IMR-90 (cell line): ENCODE measurements around the gene SERF2. TPM values are rescaled to one million over a fixed set of nuclear protein-coding genes. Genes with fewer than 3 reads are reported as not detected.

ENCODE experiments used
- ATAC-seq: fragments of 200-7000 bp; cut with Tn5 transposase; 2 replicates; pipeline ENCODE4 v1.9.1; 2020; ENCODE audit warnings: low read depth, mild to moderate bottlenecking, moderate library complexity
- BruUV-seq: library from RNA; stranded (reverse); fragments of 400-500 nt; replicated peaks from 2 replicates; lab custom pipeline; 2021; lab: Mats Ljungman, UMichigan
- CTCF ChIA-PET: fragments of 300-600 bp; formaldehyde crosslinking; extraction: SDS; loops from one replicate; lab custom pipeline; 2021; ENCODE audit warnings: antibody characterized with exemption; lab: Yijun Ruan, JAX
- POLR2A ChIA-PET: fragments of 300-600 bp; sonication (Branson Sonifier 250); formaldehyde crosslinking; loops from one replicate; lab custom pipeline; 2022; ENCODE audit warnings: antibody characterized with exemption; ENCODE audit not compliant: unreplicated experiment; lab: Charles Lee
- DNase-seq: peaks from one replicate; pipeline ENCODE4 v3.0.0; 2013
- H2AFZ ChIP-seq: replicated peaks from 2 replicates; pipeline ENCODE3; 2013; ENCODE audit warnings: low read length, mild to moderate bottlenecking; ENCODE audit not compliant: poor library complexity
- H2AK5ac ChIP-seq: 2 replicates; pipeline ENCODE4 v1.6.1; 2013; ENCODE audit warnings: low read depth, low read length, inconsistent platforms
- H2AK9ac ChIP-seq: replicated peaks from 2 replicates; pipeline ENCODE3; 2013; ENCODE audit warnings: mild to moderate bottlenecking, low read depth, low read length, moderate library complexity; ENCODE audit not compliant: poor library complexity
- H2BK120ac ChIP-seq: 2 replicates; pipeline ENCODE4 v1.6.1; 2013; ENCODE audit warnings: low read depth, low read length, inconsistent platforms
- H2BK15ac ChIP-seq: 3 replicates; pipeline ENCODE4 v1.6.1; 2013; ENCODE audit warnings: low read depth, low read length, inconsistent platforms
- H2BK20ac ChIP-seq: 2 replicates; pipeline ENCODE4 v1.6.1; 2013; ENCODE audit warnings: low read depth, mild to moderate bottlenecking, inconsistent platforms, low read length, moderate library complexity
- H2BK5ac ChIP-seq: 2 replicates; pipeline ENCODE4 v1.6.1; 2013; ENCODE audit warnings: mild to moderate bottlenecking, low read depth, low read length, inconsistent platforms; ENCODE audit not compliant: poor library complexity, severe bottlenecking
- H3K14ac ChIP-seq: replicated peaks from 2 replicates; pipeline ENCODE4 v1.6.1; 2013; ENCODE audit warnings: low read depth, low read length, inconsistent platforms
- H3K18ac ChIP-seq: 2 replicates; pipeline ENCODE4 v1.6.1; 2013; ENCODE audit warnings: low read depth, low read length, control low read depth
- H3K23ac ChIP-seq: 2 replicates; pipeline ENCODE4 v1.6.1; 2013; ENCODE audit warnings: low read depth, low read length, inconsistent platforms
- H3K27ac ChIP-seq: 2 replicates; pipeline ENCODE4 v1.5.1; 2013; ENCODE audit warnings: mild to moderate bottlenecking, control low read depth, low read length; ENCODE audit not compliant: insufficient read depth
- H3K27me3 ChIP-seq: 2 replicates; pipeline ENCODE4 v1.6.1; 2013; ENCODE audit warnings: low read length; ENCODE audit not compliant: control insufficient read depth, insufficient read depth
- H3K36me3 ChIP-seq: 2 replicates; pipeline ENCODE4 v1.6.1; 2013; ENCODE audit warnings: low read length, mixed read lengths; ENCODE audit not compliant: control insufficient read depth, insufficient read depth
- H3K4ac ChIP-seq: 2 replicates; pipeline ENCODE4 v1.6.1; 2013; ENCODE audit warnings: low read depth, low read length, inconsistent platforms
- H3K4me1 ChIP-seq: 2 replicates; pipeline ENCODE4 v1.6.1; 2013; ENCODE audit warnings: low read length, mixed read lengths; ENCODE audit not compliant: control insufficient read depth, insufficient read depth
- H3K4me2 ChIP-seq: 2 replicates; pipeline ENCODE4 v1.6.1; 2013; ENCODE audit warnings: low read depth, mild to moderate bottlenecking, control low read depth, low read length, moderate library complexity
- H3K4me3 ChIP-seq: 2 replicates; pipeline ENCODE4 v1.5.1; 2013; ENCODE audit warnings: low read depth, mild to moderate bottlenecking, control low read depth, low read length, moderate library complexity; ENCODE audit not compliant: insufficient read depth
- H3K56ac ChIP-seq: 2 replicates; pipeline ENCODE4 v1.6.1; 2013; ENCODE audit warnings: low read length, inconsistent platforms; ENCODE audit not compliant: insufficient read depth; ENCODE audit errors: extremely low read depth
- H3K79me1 ChIP-seq, 2 experiments: 2 replicates each; pipeline ENCODE4 v1.6.1; 2013; ENCODE audit warnings: low read length in 2 of 2, inconsistent platforms in 1 of 2, low read depth in 1 of 2
- H3K9ac ChIP-seq: 2 replicates; pipeline ENCODE4 v1.6.1; 2013; ENCODE audit warnings: low read depth, low read length, control low read depth
- H3K9me1 ChIP-seq: 2 replicates; pipeline ENCODE4 v1.6.1; 2013; ENCODE audit warnings: low read length, inconsistent platforms; ENCODE audit not compliant: insufficient read depth
- H3K9me3 ChIP-seq: 2 replicates; pipeline ENCODE4 v1.6.1; 2013; ENCODE audit warnings: low read length; ENCODE audit not compliant: control insufficient read depth, insufficient read depth
- H4K20me1 ChIP-seq: 2 replicates; pipeline ENCODE4 v1.6.1; 2013; ENCODE audit warnings: low read length, inconsistent platforms; ENCODE audit not compliant: insufficient read depth
- H4K5ac ChIP-seq: 2 replicates; pipeline ENCODE4 v1.6.1; 2013; ENCODE audit warnings: mild to moderate bottlenecking, low read depth, low read length, control low read depth
- H4K8ac ChIP-seq, 2 experiments: 2 replicates each; pipeline ENCODE4 v1.6.1; 2013; ENCODE audit warnings: low read depth in 2 of 2, low read length in 2 of 2, control low read depth in 1 of 2, inconsistent platforms in 1 of 2
- H4K91ac ChIP-seq: 2 replicates; pipeline ENCODE4 v1.6.1; 2013; ENCODE audit warnings: low read depth, low read length, inconsistent platforms; ENCODE audit not compliant: insufficient read depth
- CEBPB ChIP-seq: IDR thresholded peaks from 2 replicates; pipeline ENCODE4 v1.6.1; 2012; ENCODE audit warnings: low read depth, low read length, improper control_type of control experiment
- CHD1 ChIP-seq: IDR thresholded peaks from 2 replicates; pipeline ENCODE4 v1.6.1; 2012; ENCODE audit warnings: low read depth, low read length, improper control_type of control experiment
- CTCF ChIP-seq: conservative IDR thresholded peaks from 2 replicates; pipeline ENCODE4 v1.5.1; 2012; ENCODE audit warnings: mild to moderate bottlenecking, low read depth, low read length, improper control_type of control experiment
- FOS ChIP-seq: fragments of 150-350 bp; IDR thresholded peaks from 2 replicates; pipeline ENCODE4 v1.6.1; 2016; ENCODE audit warnings: low read depth, low read length
- MAFK ChIP-seq: IDR thresholded peaks from 2 replicates; pipeline ENCODE4 v1.6.1; 2012; ENCODE audit warnings: low read depth, low read length, improper control_type of control experiment
- NFE2L2 ChIP-seq: fragments of 150-350 bp; IDR thresholded peaks from 2 replicates; pipeline ENCODE4 v1.6.1; 2016; ENCODE audit warnings: low read depth, mild to moderate bottlenecking, low read length
- RAD21 ChIP-seq: IDR thresholded peaks from 2 replicates; pipeline ENCODE4 v1.6.1; 2012; ENCODE audit warnings: low read length, improper control_type of control experiment
- RCOR1 ChIP-seq: IDR thresholded peaks from 2 replicates; pipeline ENCODE4 v1.6.1; 2012; ENCODE audit warnings: mild to moderate bottlenecking, low read length, improper control_type of control experiment; ENCODE audit not compliant: insufficient replicate concordance
- WGBS, 2 experiments: methylation state at CpG; one replicate each; pipeline versions ENCODE4 v1.1.5 to v1.1.7; 2013; ENCODE audit warnings: missing lambda C conversion rate in 2 of 2; ENCODE audit not compliant: insufficient read length in 1 of 2; ENCODE audit errors: extremely low coverage in 2 of 2; 5-methylcytosine and 5-hydroxymethylcytosine counted together
- dilution Hi-C: fragments of 300-500 bp; cut with HindIII; formaldehyde crosslinking; loops from one replicate; pipeline ENCODE4 v1.14.3; 2018; ENCODE audit warnings: low sequenced_read_pairs; ENCODE audit not compliant: unreplicated experiment
- in situ Hi-C: fragments of 300-500 bp; cut with MboI; formaldehyde crosslinking; loops from 3 replicates; pipeline ENCODE4 v1.14.3; 2019; ENCODE audit warnings: low sequenced_read_pairs, inconsistent platforms, mixed read lengths
- intact Hi-C: fragments of 100-400 bp; cut with micrococcal nuclease; formaldehyde crosslinking; loops from 2 replicates; pipeline ENCODE4 v1.10.0; 2022
- polyA plus RNA-seq, 3 experiments: library from polyadenylated mRNA; depleted of rRNA; stranded (reverse); fragments of >200 nt; gene quantifications; 2 replicates each; pipeline ENCODE4 v1.2.3, GENCODE V29; 2012; ENCODE audit warnings: low replicate concordance in 1 of 3
- total RNA-seq: library from RNA; depleted of rRNA; stranded (reverse); fragments of >200 nt; gene quantifications from 2 replicates; pipeline ENCODE4 v1.2.3, GENCODE V29; 2012

SERF2 gene
- total and polyA plus RNA-seq, 2 of the 4 experiments (the other 2 are of a cell fraction), result 526 to 2,187 TPM

GRCh38 chr15:43751885-43752284 is 40.2 kb upstream of the SERF2 start:
- CTCF ChIA-PET, result no interaction called here

More at GRCh38 chr15:43751885-43752284, 40.2 kb upstream of the SERF2 start:
- Histone ChIP-seq H4K91ac (no peak overlapping the region), H3K9me1 (peaks cover 12% of the 10 kb centered on the region; the same call in 1 of the 2 replicates), H2BK120ac (no peak overlapping the region), H3K36me3 (peaks cover 18% of the 10 kb centered on the region), H2BK20ac (no peak overlapping the region), H3K4me3 (no peak overlapping the region), H2BK15ac (no peak overlapping the region), H3K4me2 (no peak overlapping the region), H3K79me1 (peaks cover 10 to 69% of the 10 kb centered on the region in 2 experiments), H3K18ac (no peak overlapping the region), H3K9ac (no peak overlapping the region), H2AK9ac (no peak overlapping the region), H4K5ac (no peak overlapping the region), H3K27me3 (no peaks in the 10 kb centered on the region), H3K14ac (no peak overlapping the region), H2AFZ (no peak overlapping the region), H2AK5ac (no peak overlapping the region), H4K8ac (no peak overlapping the region; a peak in 1 of 4 replicates), H3K9me3 (no peaks in the 10 kb centered on the region), H3K27ac (no peak overlapping the region), H3K23ac (no peak overlapping the region), H3K56ac (no peak overlapping the region), H4K20me1 (peaks cover 83% of the 10 kb centered on the region), H3K4me1 (peaks cover 3% of the 10 kb centered on the region), H2BK5ac (no peak overlapping the region), H3K4ac (no peak overlapping the region)
- no TSS peak for BruUV-seq
- intact Hi-C loops, result no loop called here
- dilution Hi-C loops, result no loop called here
- TF ChIP-seq FOS (no peak), MAFK (no peak), NFE2L2 (no peak), CTCF (no peak), RAD21 (no peak), CEBPB (no peak), RCOR1 (no peak), CHD1 (no peak)
- POLR2A ChIA-PET, result no interaction called here
- WGBS, 2 experiments, result 94% methylated on average over 3 of the region's 6 CpGs; no CpG with 5 or more reads in 1 of the 2 experiments
- ATAC-seq, result no peak
- DNase-seq, result no peak
- in situ Hi-C loops, result no loop called here
